ENCODE results near the gene SMIM7.
"Not testable (repeated sequence)": the region's sequence is repeated elsewhere in the genome, so short reads cannot be mapped to it uniquely, and the experiment has no call there.

The SMIM7 gene

GRCh38 chr19:16654140-16654539 lies 5.8 kb downstream of the SMIM7 start:
- peak; percentile 56 for DNase-seq

GRCh38 chr19:16652854-16653253 lies 7.1 kb downstream of the SMIM7 start:
- no peak for DNase-seq

DNA sequence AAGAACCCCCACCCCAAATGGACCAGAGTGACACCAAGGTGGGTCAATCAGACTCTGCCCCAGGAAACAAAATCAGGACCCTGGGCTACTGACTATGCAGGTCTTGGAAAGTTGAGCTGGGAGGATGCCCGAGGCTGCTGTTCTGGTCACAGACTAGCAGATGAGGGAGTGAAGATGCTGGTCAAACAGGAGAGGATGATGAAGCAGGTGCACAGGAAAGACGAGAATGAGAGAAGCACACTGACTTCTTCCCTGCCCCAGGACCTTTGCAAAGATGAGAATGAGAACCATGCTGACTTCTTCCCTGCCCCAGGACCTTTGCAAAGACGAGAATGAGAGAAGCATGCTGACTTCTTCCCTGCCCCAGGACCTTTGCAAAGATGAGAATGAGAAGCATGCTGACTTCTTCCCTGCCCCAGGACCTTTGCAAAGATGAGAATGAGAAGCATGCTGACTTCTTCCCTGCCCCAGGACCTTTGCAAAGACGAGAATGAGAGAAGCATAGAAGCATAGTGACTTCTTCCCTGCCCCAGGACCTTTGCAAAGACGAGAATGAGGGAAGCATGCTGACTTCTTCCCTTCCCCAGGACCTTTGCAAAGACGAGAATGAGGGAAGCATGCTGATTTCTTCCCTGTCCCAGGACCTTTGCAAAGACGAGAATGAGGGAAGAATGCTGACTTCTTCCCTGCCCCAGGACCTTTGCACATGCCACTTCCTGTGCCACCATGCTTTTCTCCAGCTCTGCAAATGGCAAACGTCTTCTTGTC lies 8.3 kb downstream of the SMIM7 start:
- DNase-seq: not testable (repeated sequence)

GRCh38 chr19:16650821-16651220 lies 9.1 kb downstream of the SMIM7 start:
- no peak for DNase-seq

- DNase-seq: no peak
Measured at GRCh38 chr19:16649734-16650133, 10.2 kb downstream of the SMIM7 start.

DNA sequence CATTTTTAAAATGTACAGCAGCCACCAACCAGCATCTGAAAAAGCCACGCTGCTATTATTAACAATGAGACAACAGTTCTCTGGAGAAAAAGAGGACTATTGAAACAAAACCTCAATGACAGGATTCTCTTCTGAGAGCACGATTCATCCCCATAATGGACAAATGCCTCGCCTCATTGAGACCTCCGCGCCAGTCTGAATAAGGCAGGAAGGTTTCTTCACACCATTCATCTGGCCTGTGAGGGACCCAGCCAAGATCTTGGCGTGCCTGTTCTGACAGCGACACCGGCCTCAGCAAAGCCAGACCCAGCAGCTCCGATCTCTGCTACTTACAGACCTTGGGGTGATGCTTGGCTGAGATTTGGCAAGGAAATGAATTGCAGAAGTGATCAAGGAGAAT lies 14.8 kb downstream of the SMIM7 start:
- no peak for DNase-seq

GRCh38 chr19:16641695-16642094 lies 18.2 kb downstream of the SMIM7 start:
- DNase-seq: no peak

- no peak for DNase-seq
Measured at GRCh38 chr19:16640951-16641350, 19.0 kb downstream of the SMIM7 start.

DNA sequence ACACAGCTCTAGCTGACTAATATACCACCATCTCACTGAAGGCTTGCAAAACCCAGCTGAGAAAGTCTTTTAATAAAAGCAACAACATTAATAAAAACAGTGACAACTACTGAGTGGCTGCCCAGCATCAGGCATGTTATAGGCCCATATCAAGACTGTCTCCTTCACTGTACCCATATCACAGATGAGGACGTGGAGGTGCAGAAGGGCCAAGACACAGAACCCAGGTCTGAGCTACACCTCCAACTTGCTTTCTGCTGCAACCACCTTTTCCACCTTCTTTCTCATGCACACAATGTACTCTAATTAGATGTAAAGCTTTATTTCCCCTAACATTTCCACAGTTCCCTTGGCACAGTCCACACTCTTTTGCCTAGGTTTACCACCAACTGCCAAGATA lies 21.3 kb downstream of the SMIM7 start:
- no peak for DNase-seq

DNA sequence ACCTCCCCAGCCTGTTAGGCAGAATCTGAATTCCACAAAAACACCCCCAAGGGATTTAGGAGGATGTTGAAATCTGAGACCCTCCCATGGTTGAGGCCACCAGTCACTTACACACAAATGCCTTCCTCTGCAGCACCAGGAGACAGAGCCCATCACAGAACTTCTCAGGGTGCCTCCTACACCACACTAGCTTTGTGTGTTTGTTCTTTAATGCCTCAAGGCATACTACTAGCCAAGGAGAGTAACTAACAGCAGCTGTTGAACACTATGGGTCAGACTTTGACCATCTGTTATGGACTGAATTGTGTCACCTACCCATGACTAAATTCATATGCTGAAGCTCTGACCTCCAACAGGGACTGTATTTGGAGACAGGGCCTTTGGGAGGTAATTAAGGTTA lies 22.4 kb downstream of the SMIM7 start:
- DNase-seq: no peak

GRCh38 chr19:16631465-16631864 lies 28.5 kb downstream of the SMIM7 start:
- no peak for DNase-seq

DNA sequence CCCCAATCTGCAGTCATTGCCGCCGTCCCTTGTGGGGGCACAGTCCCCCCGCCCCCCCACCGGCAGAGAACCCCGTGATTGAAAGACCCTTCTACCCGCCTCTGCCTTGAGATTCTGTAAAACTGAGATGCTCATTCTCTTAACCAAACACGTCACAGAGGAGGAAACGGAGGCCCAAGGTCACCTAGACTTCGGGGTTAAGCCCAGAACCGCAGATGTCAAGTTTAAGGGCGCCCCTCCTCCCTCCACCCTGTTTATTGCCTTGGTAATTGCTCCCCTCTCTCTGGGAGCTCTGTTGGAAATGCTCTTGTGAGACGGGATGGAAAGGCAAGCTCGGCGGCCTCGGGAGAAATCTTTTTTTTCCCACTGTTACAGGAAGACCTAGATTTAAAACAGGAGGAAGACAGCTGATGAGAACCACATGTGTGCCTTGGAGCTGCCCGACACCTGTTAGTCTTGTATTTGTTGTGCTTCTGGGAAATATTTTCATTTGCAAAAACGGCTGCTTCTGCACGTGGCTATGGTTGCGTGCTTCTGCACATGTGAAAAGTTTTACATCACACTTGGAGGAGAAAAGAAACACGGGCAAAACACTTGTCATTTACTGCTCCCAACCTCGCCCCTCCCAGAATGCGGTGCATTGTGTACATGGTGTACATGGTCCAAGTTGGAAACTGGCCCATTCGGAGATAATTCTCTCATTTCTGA lies 30.8 kb downstream of the SMIM7 start:
- no peak for DNase-seq

DNA sequence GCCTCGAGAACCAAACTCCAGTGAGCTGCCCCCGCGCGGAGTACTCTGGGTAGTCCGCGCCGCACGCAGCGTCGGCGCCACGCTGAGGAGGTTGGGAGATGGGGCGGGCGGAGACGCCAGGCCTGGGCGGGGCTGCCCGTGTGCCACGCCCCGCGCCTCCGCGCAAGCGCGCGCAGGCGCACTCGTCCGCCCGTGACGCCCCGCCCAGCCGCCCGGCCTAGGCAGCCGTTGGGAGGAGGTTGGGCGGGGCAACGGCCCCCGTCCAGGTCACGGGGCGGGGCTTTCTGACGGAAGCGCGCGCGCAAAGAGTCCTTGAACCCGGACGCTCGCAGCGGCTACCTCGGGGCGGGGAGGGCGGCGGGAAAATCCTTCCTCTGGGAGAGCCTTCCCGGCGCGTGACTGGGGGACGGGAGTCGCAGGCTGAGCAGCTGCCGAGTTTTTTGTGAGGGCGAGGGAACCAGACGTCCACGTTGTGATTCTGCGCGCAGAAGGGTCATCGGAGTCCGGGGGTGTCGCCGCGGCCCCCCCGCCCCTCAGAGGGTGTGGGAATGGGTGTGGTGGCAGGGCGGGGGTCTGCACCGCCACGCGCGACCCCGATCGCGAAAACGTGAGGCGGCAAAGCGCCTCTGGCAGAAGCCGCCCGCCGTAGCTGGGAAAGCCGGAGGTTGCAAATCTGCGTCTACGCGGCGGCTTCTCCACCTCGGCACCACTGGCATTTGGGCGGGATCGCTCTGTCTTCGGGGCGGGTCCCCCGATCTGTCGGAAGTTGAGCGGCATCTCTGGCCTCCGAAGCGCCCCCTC lies 31.6 kb downstream of the SMIM7 start, which contains the start of gene MED26:
MED26 (minus strand) TSS at position 22 of the 801 bp plus-strand sequence. CDS start 261 bp downstream, outside the sequence.
- DNase-seq: peak; percentile 94

DNA sequence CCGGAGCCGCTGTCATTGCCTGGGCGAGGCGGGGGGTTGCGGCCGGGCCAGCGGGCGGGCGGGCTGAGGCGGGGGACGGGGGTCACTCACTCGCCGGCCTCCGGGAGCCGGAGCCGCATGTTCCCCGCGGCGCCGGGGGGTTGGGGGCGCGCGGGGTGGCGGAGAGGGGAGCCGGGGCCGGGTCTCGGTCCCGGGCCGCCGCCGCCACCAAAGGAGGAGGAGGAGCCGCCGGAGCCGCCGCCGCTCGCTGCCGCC lies 32.1 kb downstream of the SMIM7 start:
- no peak for DNase-seq

DNA sequence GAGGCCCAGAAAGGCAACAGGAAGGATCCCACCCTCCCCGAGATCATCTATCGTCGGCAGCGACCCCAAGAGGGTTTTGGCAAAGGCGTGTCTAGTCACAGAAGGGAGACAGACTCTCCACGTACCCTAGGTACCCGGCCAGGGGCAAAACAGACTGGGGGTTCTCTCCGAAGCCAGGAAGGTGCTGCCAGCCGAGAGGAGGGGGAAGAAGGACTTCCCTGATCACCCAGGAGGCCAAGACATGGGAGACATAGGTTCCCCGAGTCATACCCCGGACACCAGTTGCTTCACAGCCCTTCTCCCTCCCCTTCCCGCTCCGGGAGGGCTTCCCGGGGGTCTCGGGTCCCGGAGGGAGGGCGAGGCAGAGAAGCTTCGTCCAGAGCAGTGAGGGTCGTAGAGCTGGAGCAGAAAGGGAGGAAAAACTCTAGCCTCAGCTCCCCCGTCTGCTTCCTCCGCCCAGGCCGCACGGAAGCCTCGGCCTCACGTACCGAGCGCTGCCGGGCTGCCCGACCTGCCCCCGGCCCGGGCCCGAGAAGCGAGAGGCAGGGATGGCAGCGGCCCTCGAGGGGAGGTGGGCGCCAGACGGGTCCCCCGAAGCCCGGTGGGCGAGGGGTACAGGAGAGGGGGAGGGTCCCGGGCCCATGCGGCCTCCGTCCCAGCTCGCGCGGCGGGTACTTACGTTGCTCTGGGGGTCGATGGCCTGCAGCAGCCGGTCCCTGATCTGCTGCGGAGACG lies 32.6 kb downstream of the SMIM7 start:
- peak; percentile 10 for DNase-seq

DNA sequence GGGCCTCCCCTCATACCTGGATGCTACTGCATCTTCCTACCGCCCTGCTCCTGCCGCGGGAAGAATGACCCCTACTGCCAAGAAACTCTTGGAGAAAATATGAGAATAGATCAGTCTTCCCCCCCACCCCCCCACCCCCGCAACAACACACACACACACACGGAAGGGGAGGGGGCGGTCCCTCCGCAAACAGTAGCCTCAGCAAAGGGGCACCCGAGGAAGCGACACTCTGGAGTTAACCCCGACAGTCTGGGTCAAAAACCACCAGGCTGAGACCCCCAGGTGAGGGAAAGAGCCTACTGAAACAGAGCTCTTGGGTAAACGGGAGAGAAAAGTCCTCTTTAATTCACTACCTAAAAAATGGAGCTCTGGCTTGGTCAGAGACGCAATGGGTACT lies 33.1 kb downstream of the SMIM7 start:
- no peak for DNase-seq

DNA sequence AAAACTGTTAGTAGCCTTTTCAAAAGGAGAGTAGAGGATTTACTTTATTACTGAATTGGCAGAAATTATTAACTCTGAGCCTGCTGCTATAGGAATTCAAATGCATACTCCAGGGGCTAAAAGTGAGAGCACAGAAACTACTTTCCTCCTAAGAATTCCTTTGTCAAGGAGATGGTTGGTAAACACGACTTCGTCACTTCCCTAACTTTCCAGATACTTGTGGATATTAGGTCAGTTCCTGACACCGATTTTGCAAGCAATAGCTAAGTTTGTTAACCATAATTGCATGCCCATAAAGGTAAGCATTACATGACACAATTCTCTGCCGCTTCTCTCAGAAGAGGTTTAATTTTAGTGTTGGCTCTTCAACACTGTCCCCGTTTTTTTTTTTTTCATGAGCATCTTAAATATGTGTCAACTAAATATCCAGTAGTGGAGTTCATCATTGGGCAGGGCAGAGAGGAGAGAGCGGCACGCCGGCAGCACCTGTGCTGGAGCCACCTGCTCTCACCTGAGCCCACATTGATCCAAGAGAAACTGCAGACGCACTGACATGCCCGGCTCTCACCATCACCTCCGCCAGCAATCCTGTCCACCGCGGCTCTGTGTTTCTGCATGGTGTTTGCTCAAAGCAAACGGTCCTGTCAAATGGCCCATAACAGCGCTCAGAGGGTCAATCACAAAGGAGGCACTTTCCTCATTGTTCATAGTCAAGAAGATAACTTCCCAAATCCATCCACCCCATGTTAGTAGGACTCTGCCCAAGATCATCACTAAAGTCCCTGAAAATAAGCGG lies 34.6 kb downstream of the SMIM7 start:
- no peak for DNase-seq

DNA sequence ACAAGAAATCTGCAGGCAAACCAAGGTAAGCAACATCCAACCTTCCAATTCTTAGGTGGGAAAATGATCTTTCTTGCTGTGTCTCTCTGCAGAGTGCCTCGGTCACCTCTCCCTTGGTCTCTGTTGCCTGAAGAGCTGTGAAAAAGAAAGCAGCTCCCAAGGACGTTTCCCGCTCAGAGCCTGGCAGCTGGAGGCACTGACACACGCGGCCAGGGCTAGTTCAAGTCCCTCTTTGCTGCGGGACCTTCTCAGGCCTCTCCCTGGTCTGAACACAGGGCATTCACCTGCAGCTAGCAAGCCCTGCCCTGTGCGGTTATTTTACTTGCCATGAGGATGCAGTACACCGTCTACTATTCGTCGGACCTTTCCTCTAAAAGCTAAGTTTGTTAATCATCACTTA lies 35.7 kb downstream of the SMIM7 start:
- DNase-seq: no peak

DNA sequence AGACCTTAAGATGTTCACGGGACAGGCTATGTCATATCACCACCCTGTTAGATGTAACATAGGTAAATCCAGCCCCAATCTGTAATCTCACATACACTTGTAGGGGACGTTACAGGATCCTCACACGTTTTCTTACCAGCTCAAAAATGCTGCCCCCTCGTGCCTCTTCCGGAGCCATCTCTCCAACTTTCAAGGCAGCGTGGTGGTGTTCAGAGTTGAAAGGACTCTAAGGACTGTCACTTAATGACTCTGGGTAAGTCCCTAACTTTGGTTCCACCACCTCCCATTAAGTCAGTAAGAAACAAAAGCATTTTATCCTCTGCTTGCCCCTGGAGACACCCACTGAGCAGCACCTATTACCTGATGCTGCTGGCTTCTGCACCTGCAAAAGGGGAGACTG lies 36.4 kb downstream of the SMIM7 start:
- no peak for DNase-seq

DNA sequence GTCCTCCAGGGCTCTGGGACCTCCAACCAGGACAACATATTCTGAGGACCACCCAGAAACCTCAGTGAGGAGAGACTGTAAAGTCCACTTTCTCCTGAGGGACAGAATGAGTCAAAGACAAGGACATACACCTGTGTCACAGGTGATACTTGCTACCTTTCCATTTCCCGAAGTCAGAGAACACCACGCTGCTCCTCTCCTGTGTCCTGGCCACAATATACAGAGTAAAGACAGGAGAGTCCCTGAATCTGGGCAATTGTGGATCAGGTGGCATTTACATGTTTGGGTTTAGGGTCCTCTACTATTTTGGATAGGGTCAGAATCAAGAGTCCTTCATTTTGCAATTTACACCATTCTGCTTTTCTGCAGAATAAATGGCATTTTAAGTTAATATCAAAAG lies 36.9 kb downstream of the SMIM7 start:
- no peak for DNase-seq

DNA sequence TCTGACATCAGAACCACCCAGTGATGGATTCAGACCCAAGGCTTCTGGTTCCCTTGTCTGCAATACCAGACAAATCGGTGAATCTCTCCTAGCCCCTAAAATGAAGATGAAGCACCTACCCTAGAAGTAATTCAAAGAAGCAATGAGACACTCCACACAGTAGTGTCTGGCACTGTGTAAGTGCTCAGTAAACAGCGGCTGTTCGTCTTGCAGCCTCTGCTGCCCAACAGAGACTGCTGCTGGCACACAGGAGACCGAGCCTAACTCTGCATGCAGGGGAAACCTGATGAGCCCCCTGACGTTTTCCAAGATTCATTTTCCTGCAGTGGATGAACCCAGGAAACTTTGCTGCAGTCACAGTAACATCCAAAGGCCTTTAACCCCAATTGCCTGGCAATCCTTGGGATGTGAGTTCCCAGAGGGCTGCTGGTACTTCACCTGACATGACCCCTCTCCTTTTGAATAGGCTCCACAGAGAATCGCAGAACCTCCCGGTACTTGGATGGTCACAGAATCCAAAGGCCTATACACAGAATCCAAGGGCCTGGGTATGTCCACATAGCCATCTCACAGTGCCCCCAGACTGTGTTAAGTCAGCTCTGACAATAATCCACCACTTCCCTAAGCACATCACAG lies 38.7 kb downstream of the SMIM7 start:
- DNase-seq: no peak

DNA sequence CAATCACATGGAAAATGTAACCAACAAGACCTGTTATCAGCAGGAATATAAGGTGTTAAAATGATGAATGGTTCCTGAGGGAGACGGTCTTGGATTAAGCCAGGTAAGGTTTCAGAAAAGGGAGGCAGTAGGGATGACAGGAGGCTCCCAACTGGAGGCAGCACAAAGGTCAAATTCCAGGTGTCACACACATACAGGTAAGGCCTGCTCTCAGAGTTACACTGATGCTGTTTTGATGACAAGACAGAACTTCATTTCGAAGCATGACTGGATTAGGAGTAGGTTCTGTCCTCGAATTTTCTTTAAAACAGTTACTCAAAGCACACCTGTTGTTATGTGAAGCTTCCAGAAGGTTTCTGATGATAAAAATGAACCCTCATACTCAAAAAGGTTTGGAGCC lies 39.4 kb downstream of the SMIM7 start:
- DNase-seq: no peak
